ENCODE results near the gene CDH12. TPM values are rescaled to one million over a fixed set of nuclear protein-coding genes. Genes with fewer than 3 reads are reported as not detected.

Gene CDH12
- total RNA-seq, 4 donors from 2014 or later, result not detected

DNA sequence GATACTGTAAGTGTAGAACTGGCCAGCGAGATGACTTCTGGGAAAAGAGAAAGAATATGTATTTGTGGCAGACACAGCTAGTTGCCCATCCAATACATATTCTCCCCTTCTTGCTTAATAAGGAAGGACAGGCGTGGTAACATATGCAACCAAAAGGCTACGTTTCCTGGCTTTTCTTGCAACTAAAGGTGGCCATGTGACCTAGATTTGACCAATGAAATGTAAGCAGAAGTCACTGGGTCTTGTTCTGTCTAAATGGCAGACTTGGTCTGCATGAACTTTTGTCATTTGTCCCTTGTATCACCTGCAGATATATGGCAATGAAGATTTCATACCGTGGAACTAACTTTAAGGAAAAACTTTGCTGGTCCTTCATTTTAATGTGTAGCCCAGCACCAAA, 183.8 kb downstream of the CDH12 start:
- no peaks in the 10 kb centered on the region for H3K9me3 ChIP-seq
- intact Hi-C loops (cut with DNase I; ENCODE audit: low total_unique reads), result no loop called here
- H3K36me3 ChIP-seq, result no peaks in the 10 kb centered on the region
- no peak overlapping the region for H3K4me3 ChIP-seq
- no peaks in the 10 kb centered on the region for H3K4me1 ChIP-seq
- ATAC-seq, result no peak
- H3K27me3 ChIP-seq, result no peaks in the 10 kb centered on the region
- no peak overlapping the region for H3K27ac ChIP-seq
- DNase-seq, result no peak
- in situ Hi-C loops (cut with MboI; ENCODE audit: low sequenced_read_pairs in 4 of 4), result no loop called here
- TF ChIP-seq, protein P1, sequence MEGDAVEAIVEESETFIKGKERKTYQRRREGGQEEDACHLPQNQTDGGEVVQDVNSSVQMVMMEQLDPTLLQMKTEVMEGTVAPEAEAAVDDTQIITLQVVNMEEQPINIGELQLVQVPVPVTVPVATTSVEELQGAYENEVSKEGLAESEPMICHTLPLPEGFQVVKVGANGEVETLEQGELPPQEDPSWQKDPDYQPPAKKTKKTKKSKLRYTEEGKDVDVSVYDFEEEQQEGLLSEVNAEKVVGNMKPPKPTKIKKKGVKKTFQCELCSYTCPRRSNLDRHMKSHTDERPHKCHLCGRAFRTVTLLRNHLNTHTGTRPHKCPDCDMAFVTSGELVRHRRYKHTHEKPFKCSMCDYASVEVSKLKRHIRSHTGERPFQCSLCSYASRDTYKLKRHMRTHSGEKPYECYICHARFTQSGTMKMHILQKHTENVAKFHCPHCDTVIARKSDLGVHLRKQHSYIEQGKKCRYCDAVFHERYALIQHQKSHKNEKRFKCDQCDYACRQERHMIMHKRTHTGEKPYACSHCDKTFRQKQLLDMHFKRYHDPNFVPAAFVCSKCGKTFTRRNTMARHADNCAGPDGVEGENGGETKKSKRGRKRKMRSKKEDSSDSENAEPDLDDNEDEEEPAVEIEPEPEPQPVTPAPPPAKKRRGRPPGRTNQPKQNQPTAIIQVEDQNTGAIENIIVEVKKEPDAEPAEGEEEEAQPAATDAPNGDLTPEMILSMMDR (IDR thresholded peaks at IDR 0.05 in 4 of 5, conservative IDR thresholded peaks at IDR 0.05 in 1 of 5), result no peak
- no peak for TF ChIP-seq POLR2A (IDR thresholded peaks at IDR 0.05)

DNA sequence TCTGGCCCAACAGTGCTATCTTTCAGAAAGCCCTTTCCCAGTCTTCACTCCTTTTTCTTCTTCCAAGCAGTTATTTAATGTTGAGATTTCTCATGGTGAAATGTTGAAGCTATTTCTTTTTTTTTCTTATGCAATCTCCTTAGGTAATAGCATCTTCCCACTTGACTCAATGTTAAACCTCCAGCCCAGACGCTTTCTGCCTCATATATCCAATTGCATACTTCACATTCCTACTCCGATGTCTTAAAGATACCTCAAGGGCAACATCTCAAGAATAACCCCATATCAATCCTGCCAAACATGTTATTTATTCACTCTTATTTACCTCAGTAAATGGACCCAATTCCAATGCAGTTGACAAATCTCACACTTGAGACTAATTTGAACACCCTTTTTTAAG, 187.3 kb downstream of the CDH12 start:
- Histone ChIP-seq H3K27ac (no peak overlapping the region), H3K9me3 (no peaks in the 10 kb centered on the region), H3K36me3 (no peaks in the 10 kb centered on the region), H3K27me3 (no peaks in the 10 kb centered on the region), H3K4me3 (no peak overlapping the region), H3K4me1 (no peaks in the 10 kb centered on the region)
- ATAC-seq (no peak), DNase-seq (no peak)
- TF ChIP-seq, protein P1 (IDR thresholded peaks at IDR 0.05 in 4 of 5, conservative IDR thresholded peaks at IDR 0.05 in 1 of 5), result no peak
- TF ChIP-seq POLR2A (IDR thresholded peaks at IDR 0.05), result no peak
- in situ Hi-C loops (cut with MboI; ENCODE audit: low sequenced_read_pairs in 4 of 4), result no loop called here
- intact Hi-C loops (cut with DNase I; ENCODE audit: low total_unique reads), result no loop called here

DNA sequence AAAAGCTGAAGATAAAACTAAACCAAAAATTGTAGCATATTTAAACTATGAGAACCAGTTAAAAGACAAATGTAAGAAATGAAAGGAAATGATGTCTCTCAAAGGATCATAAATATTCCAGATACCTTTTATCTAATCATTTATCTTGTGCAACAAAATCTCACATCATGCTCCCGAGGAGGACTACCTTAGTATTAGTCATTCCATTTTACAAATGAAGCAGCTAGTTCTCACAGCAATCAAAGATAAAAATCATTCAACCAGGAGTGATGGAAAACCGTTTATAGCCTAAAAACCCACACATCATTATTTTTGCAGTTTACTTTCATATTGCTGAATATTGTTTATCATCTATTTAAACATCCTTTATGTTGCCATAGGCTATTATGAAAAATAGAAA, 190.0 kb downstream of the CDH12 start:
- Histone ChIP-seq H3K4me3 (no peak overlapping the region), H3K27ac (no peak overlapping the region), H3K9me3 (no peaks in the 10 kb centered on the region), H3K27me3 (no peaks in the 10 kb centered on the region), H3K36me3 (no peaks in the 10 kb centered on the region), H3K4me1 (no peaks in the 10 kb centered on the region)
- no peak for TF ChIP-seq POLR2A (IDR thresholded peaks at IDR 0.05)
- TF ChIP-seq, protein P1 (IDR thresholded peaks at IDR 0.05 in 4 of 5, conservative IDR thresholded peaks at IDR 0.05 in 1 of 5), result no peak
- intact Hi-C loops (cut with DNase I; ENCODE audit: low total_unique reads), result no loop called here
- in situ Hi-C loops (cut with MboI; ENCODE audit: low sequenced_read_pairs in 4 of 4), result no loop called here
- DNase-seq (no peak), ATAC-seq (no peak)

DNA sequence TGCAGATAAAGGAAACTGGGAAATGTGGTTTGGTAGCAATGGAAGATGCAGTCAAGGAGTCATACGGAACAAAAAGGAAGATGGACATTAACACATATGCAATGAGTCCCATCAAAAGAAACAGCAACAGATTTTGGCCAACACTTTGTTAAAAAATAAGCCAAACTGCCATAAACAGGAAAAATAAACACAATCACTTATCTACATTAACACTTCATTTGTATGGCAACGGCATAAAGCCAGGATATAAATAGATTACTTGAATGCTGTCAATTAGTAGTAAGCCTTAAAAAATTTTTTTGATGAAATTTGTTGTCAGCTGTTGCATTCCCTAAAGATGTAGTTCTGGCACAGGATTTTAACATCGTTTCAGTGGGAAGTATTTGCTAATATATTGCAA, 190.8 kb downstream of the CDH12 start:
- H3K27me3 ChIP-seq, result no peaks in the 10 kb centered on the region
- DNase-seq (no peak), ATAC-seq (no peak)
- TF ChIP-seq, protein P1 (IDR thresholded peaks at IDR 0.05 in 4 of 5, conservative IDR thresholded peaks at IDR 0.05 in 1 of 5), result no peak
- TF ChIP-seq POLR2A (IDR thresholded peaks at IDR 0.05), result no peak
- H3K27ac ChIP-seq, result no peak overlapping the region
- intact Hi-C loops (cut with DNase I; ENCODE audit: low total_unique reads), result no loop called here
- in situ Hi-C loops (cut with MboI; ENCODE audit: low sequenced_read_pairs in 4 of 4), result no loop called here
- H3K4me3 ChIP-seq, result no peak overlapping the region
- no peaks in the 10 kb centered on the region for H3K9me3 ChIP-seq
- H3K4me1 ChIP-seq, result no peaks in the 10 kb centered on the region
- no peaks in the 10 kb centered on the region for H3K36me3 ChIP-seq

DNA sequence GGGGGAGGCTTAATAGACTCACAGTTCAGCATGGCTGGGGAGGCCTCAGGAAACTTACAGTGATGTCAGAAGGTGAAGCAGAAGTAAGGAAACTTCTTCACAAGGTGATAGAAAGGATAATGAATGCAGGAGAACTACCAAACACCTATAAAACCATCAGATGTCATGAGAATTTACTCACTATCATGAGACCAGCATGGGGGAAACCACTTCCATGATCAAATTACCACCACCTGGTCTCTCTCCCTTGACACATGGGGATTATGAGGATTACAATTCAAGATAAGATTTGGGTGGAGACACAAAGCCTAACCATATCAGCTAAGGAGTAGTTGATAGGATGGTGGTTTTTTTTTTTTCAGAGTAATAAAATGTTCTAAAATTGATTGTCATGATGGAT, 201.8 kb downstream of the CDH12 start:
- in situ Hi-C loops (cut with MboI; ENCODE audit: low sequenced_read_pairs in 4 of 4) (no loop called here), intact Hi-C loops (cut with DNase I; ENCODE audit: low total_unique reads) (no loop called here)
- no peaks in the 10 kb centered on the region for H3K27me3 ChIP-seq
- H3K27ac ChIP-seq, result no peak overlapping the region
- no peak for TF ChIP-seq POLR2A (IDR thresholded peaks at IDR 0.05)
- TF ChIP-seq, protein P1 (IDR thresholded peaks at IDR 0.05 in 4 of 5, conservative IDR thresholded peaks at IDR 0.05 in 1 of 5), result no peak
- DNase-seq (no peak), ATAC-seq (no peak)
- no peaks in the 10 kb centered on the region for H3K9me3 ChIP-seq
- H3K36me3 ChIP-seq, result no peaks in the 10 kb centered on the region
- no peak overlapping the region for H3K4me3 ChIP-seq
- no peaks in the 10 kb centered on the region for H3K4me1 ChIP-seq

All from gastrocnemius medialis (tissue), 4 donors.